GM12864 (cell line): ENCODE results near the gene UGT1A3.
"Not testable (repeated sequence)": the region's sequence is repeated elsewhere in the genome, so short reads cannot be mapped to it uniquely, and the experiment has no call there.

Experiments
- DNase-seq: peaks from one replicate; pipeline ENCODE4 v3.0.0-alpha.2; 2011; ENCODE audit warnings: low read depth
- H3K4me3 ChIP-seq: 2 replicates; pipeline ENCODE4 v1.5.1; 2011; ENCODE audit warnings: mild to moderate bottlenecking, low read depth, low read length, control low read depth
- TF ChIP-seq, protein P1 (sequence below): IDR thresholded peaks from 2 replicates; pipeline ENCODE4 v1.5.1; 2011; ENCODE audit warnings: low read depth, mild to moderate bottlenecking, moderate library complexity, low read length, control low read depth, inconsistent platforms; ENCODE audit errors: missing control alignments

Gene UGT1A3

DNA sequence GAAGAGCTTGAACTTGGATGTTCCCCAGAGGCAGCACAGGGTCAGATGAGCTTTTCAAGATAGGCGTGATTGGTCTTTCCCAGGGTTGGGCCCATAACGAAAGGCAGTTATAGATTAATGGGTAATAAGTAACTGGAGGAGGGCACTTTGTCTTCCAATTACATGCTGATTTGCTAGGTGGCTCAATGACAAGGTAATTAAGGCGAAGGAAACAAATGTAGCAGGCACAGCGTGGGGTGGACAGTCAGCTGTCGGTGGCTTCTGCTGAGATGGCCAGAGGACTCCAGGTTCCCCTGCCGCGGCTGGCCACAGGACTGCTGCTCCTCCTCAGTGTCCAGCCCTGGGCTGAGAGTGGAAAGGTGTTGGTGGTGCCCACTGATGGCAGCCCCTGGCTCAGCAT, 10.3 kb upstream of the UGT1A3 start, which contains the start of gene UGT1A4:
UGT1A4 (plus strand) TSS at position 185 of the 400 bp plus-strand sequence; CDS start at position 270, 85 bp downstream.
- TF ChIP-seq, protein P1, sequence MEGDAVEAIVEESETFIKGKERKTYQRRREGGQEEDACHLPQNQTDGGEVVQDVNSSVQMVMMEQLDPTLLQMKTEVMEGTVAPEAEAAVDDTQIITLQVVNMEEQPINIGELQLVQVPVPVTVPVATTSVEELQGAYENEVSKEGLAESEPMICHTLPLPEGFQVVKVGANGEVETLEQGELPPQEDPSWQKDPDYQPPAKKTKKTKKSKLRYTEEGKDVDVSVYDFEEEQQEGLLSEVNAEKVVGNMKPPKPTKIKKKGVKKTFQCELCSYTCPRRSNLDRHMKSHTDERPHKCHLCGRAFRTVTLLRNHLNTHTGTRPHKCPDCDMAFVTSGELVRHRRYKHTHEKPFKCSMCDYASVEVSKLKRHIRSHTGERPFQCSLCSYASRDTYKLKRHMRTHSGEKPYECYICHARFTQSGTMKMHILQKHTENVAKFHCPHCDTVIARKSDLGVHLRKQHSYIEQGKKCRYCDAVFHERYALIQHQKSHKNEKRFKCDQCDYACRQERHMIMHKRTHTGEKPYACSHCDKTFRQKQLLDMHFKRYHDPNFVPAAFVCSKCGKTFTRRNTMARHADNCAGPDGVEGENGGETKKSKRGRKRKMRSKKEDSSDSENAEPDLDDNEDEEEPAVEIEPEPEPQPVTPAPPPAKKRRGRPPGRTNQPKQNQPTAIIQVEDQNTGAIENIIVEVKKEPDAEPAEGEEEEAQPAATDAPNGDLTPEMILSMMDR, result no peak
- DNase-seq, result no peak
- H3K4me3 ChIP-seq, result no peak within 1 kb of the TSS

DNA sequence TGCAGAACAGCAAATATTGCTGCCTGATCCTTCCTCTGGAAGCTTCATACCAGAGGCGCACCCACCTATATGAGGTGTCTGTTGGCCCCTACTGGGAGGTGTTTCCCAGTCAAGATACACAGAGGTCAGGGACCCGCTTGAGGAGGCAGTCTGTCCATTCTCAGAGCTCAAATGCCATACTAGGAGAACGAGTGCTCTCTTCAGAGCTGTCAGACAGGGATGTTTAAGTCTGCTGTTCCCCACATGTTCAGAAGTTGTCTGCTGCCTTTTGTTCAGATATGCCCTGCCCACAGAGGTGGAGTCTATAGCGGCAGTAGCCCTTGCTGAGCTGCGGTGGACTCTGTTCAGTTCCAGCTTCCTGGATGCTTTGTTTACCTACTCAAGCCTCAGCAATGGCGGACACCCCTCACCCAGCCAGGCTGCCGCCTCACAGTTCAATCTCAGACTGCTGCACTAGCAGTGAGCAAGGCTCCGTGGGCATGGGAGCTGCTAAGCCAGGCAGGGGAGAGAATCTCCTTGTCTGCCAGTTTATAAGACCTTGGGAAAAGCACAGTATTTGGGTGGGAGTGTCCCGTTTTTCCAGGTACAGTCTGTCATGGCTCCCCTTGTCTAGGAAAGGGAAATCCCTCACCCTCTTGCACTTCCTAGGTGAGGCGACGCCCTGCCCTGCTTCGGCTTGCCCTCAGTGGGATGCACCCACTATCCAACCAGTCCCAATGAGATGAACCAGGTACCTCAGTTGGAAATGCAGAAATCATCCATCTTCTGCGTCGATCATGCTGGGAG, 8.2 kb downstream of the UGT1A3 start:
- DNase-seq, result not testable (repeated sequence)

DNA sequence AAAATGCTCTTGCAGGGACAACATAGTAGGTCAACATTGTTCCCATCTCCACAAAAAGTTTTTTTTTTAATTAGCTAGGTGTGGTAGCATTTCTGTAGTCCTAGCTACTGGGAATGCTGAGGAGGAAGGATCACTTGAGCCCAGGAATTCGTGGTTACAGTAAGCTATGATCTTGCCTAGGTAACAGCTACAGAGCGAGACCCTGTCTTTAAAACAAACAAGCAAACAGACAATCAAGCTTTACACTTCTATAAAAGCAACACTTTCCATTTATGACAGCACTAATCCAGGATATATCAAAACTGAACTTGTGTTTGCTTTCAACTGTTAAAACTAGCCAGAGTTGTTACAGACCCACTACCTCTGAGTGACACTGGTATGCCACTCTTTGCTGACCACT, 12.0 kb downstream of the UGT1A3 start:
- H3K4me3 ChIP-seq, result no peak overlapping the region
- TF ChIP-seq, protein P1, result no peak
- DNase-seq, result no peak

More for the DNA sequence above, 8.2 kb downstream of the UGT1A3 start:
- not testable (repeated sequence) for H3K4me3 ChIP-seq

DNA sequence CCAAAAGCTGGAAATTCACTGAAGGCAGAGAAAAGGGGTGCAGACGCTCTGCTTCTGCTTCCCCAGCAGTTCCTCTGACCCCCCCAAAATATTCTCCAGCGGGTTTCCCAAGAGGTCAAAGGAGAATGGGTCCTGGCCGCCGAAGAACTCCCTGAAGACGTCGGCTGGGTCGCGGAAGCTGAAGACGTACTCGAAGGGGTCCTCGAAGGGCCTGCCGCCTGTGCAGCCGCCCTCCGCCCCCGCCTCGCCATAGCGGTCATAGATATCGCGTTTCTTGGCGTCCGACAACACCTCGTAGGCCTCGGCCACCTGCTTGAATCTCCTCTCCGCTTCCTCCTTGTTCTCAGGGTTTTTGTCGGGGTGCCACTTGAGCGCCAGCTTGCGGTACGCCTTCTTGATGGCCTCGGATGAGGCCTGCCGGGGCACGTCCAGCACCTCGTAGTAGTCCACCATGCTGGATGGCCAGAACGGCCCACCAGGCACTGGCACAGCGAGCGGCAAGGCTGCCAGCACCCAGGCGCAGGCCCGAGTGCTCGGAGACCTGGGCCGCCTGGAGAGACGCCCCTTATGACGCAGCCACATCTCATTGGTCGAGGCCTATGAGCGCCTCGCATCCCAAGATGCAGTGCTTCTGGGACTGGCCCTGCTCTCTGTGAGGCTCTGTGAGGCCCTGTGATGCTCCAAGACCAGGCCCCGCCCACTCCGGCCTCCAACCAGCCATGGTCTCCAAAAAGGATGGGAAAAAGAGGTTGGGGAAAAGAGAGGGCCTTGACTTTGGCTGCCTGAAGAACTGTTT, 14.8 kb downstream of the UGT1A3 start:
- no peak overlapping the region for H3K4me3 ChIP-seq
- DNase-seq, result no peak
- TF ChIP-seq, protein P1, result no peak

DNA sequence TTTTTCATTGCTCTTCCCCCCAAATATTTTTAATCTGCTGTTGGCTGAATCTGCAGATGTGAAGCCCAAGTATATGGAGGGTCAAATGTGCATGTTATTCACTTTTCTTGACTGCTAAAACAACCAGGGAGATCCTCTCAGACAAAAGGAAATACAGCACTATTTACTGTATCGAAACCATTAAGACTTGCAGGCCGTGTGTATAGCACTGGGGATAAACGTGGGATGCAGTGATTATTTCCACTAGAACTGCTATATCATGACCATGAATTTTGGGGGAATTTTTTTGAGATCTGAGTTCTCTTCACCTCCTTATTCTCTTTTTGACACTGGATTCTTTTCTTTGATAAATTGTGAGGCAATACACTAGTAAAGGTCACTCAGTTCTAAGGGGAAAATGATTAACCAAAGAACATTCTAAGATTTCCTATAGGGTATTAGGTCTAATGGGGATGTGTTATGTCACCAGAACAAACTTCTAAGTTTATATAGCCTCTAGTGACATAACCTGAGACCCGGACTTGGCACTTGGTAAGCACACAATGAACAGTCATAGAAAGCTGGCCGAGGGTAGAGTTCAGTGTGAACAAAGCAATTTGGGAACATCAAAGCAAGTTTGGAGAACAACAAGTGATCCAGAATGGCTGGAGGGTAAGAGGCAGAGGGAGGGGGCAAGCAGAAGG, 16.4 kb downstream of the UGT1A3 start:
- TF ChIP-seq, protein P1, result no peak
- no peak for DNase-seq
- H3K4me3 ChIP-seq, result no peak overlapping the region

DNA sequence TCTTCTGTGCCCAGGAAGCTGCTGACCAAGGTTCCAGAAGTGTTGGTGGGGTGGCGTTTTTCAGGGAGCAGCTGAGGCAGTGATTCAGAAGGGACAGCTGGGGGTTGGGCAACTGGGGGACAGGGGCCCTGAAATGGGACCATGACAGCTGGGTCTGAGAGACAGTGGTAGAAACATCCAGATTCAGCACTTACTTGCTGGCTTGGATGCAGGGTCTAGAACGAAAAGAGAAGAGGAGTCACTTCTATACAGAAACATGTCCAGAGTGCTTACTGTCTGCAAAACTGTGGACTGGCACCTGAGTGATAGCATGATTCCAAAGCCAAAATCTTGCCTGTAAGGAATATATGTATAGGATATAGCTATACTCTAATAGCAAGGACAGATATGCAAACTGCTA, 17.0 kb downstream of the UGT1A3 start:
- not testable (repeated sequence) for DNase-seq, H3K4me3 ChIP-seq

DNA sequence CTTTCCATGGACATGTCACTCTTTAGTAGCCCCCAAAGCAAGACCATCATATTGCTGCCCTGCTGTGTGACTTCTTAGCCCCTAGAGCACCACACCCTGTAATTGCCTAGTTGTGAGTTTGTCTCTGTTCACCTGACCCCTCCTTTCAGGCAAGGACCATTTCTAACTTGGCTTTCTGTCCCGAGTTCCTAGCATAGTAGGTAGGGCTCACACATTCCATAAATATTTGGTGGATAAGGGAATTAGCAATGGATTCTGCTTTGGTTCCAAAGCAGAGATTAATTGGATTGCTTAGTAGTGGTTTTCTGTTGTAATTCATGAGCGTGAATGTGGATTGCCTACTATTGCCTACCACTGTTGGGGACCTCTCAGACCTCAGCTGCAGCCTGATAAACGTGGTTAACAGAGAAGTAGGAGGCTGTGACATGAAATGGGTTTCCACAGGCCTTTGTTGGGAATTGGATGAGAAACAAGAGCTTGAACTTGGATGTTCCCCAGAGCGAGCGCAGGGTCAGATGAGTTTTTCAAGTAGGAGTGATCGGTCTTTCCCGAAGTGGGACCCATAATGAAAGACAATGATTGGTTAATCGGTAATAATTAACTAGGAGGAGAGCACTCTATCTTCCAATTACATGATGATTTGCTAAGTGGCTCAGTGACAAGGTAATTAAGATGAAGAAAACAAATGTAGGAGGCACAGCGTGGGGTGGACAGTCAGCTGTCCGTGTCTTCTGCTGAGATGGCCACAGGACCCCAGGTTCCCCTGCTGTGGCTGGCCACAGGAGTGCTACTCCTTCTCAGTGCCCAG, 17.8 kb downstream of the UGT1A3 start:
- DNase-seq, result no peak
- H3K4me3 ChIP-seq, result no peak overlapping the region
- TF ChIP-seq, protein P1, result no peak
